ENCODE data around the gene LIX1.
"Not testable (repeated sequence)": the region's sequence is repeated elsewhere in the genome, so short reads cannot be mapped to it uniquely, and the experiment has no call there.

- not testable (repeated sequence) for TF ChIP-seq POLR2A (IDR thresholded peaks at IDR 0.05; ENCODE audit: control extremely low read depth in 1 of 2, low read depth in 2 of 2, low read length in 2 of 2); BRCA1 (IDR thresholded peaks at IDR 0.05; ENCODE audit: low read depth, low read length); CTCF (IDR thresholded peaks at IDR 0.05; ENCODE audit: control extremely low read depth in 1 of 3, insufficient read depth in 1 of 3, low read depth in 1 of 3, low read length in 3 of 3)
Observed at GRCh38 chr5:97179457-97179856, 37.0 kb upstream of the LIX1 start.
